Esophagus muscularis mucosa (tissue), 4 donors: ENCODE data around the gene SPATA45.

Experiments used
- EP300 ChIP-seq: sonication (generic); formaldehyde crosslinking; IDR thresholded peaks from one replicate; pipeline ENCODE4 v1.6.1; 2017; ENCODE audit warnings: antibody characterized with exemption
- POLR2A ChIP-seq: fragments of 450-650 bp; IDR thresholded peaks from one replicate; pipeline ENCODE4 v1.6.1; 2017; ENCODE audit warnings: antibody characterized with exemption, moderate library complexity, mild to moderate bottlenecking, low read depth
- TF ChIP-seq, protein P1 (sequence below), 3 experiments: fragments of 200-600 bp in 2 of 3; fragments of 450-650 bp in 1 of 3; sonication (generic) in 2 of 3; IDR thresholded peaks; one replicate each; pipeline ENCODE4 v1.5.1; 2017 to 2019; ENCODE audit warnings: antibody characterized with exemption in 3 of 3, mild to moderate bottlenecking in 2 of 3, moderate library complexity in 1 of 3

DNA sequence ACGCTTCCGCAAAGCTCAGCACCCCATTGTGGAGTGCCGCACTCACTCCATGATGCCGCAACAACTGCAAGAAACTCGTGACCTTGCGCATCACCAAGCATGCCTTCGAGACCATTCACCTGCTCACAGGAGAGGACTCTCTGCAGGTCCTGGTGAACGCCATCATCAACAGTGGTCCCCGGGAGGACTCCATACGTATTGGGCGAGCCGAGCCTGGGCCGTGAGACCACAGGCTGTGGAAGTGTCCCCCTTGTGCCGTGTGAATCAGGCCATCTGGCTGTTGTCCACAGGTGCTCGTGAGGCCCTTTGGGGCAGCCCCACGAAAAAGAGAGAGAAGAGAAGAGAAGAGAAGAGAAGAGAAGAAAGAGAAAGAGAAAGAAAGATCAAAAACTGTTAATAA, 23.2 kb downstream of the SPATA45 start:
- TF ChIP-seq, protein P1, sequence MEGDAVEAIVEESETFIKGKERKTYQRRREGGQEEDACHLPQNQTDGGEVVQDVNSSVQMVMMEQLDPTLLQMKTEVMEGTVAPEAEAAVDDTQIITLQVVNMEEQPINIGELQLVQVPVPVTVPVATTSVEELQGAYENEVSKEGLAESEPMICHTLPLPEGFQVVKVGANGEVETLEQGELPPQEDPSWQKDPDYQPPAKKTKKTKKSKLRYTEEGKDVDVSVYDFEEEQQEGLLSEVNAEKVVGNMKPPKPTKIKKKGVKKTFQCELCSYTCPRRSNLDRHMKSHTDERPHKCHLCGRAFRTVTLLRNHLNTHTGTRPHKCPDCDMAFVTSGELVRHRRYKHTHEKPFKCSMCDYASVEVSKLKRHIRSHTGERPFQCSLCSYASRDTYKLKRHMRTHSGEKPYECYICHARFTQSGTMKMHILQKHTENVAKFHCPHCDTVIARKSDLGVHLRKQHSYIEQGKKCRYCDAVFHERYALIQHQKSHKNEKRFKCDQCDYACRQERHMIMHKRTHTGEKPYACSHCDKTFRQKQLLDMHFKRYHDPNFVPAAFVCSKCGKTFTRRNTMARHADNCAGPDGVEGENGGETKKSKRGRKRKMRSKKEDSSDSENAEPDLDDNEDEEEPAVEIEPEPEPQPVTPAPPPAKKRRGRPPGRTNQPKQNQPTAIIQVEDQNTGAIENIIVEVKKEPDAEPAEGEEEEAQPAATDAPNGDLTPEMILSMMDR (IDR thresholded peaks at IDR 0.05) = no peak
- TF ChIP-seq EP300 = no peak
- TF ChIP-seq POLR2A = no peak
